NCI-H1930 (cell line): Measurements from ENCODE around the gene FXN.
"Not testable (repeated sequence)": the region's sequence is repeated elsewhere in the genome, so short reads cannot be mapped to it uniquely, and the experiment has no call there.

Source experiments
- DNase-seq, 2 experiments: peaks; one replicate each; lab custom pipeline; 2025; lab: John Stamatoyannopoulos, UW

The FXN gene

DNA sequence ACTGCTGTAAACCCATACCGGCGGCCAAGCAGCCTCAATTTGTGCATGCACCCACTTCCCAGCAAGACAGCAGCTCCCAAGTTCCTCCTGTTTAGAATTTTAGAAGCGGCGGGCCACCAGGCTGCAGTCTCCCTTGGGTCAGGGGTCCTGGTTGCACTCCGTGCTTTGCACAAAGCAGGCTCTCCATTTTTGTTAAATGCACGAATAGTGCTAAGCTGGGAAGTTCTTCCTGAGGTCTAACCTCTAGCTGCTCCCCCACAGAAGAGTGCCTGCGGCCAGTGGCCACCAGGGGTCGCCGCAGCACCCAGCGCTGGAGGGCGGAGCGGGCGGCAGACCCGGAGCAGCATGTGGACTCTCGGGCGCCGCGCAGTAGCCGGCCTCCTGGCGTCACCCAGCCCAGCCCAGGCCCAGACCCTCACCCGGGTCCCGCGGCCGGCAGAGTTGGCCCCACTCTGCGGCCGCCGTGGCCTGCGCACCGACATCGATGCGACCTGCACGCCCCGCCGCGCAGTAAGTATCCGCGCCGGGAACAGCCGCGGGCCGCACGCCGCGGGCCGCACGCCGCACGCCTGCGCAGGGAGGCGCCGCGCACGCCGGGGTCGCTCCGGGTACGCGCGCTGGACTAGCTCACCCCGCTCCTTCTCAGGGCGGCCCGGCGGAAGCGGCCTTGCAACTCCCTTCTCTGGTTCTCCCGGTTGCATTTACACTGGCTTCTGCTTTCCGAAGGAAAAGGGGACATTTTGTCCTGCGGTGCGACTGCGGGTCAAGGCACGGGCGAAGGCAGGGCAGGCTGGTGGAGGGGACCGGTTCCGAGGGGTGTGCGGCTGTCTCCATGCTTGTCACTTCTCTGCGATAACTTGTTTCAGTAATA is at the start of gene FXN:
Gene FXN (plus strand): TSS at position 315 of the 871 bp plus-strand sequence. CDS start 31 bp downstream, at position 346.
- peak; percentile 63 to 66 for DNase-seq

DNA sequence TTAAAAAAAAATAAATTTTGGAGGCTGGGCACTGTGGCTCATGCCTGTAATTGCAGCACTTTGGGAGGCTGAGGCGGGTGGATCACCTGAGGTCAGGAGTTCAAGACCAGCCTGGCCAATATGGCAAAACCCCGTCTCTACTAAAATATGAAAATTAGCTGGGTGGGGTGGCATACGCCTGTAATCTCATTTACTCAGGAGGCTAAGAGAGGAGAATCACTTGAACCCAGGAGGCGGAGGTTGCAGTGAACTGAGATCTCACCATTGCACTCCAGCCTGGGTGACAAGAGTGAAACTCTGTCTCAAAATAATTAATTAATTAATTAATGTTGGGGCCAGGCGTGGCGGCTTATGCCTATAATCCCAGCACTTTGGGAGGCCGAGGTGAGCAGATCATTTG is 48.6 kb upstream of the FXN start:
- DNase-seq = not testable (repeated sequence)

DNA sequence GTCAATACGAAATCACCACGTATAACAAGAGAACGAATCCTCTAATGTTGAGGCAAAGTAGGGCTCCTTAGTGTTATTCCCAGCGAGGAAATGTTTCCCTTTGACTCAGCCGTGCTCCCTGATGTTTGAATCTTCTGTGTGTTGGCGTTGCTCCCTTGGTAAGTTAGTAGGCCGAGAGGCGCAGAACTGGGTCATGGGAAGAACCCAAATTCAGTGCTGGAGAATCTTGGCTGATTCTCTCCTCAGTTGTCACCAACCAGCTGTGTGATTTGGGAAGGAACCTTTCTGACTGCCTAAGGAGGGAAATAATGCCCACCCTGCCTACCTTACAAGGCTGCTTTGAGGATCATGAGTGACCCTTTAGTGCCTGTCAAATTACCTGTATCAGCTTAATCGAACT is 44.1 kb upstream of the FXN start:
- no peak for DNase-seq

- DNase-seq = no peak
Observed at GRCh38 chr9:68995776-68996175, 39.8 kb upstream of the FXN start.

GRCh38 chr9:68996462-68996861 is 39.1 kb upstream of the FXN start:
- no peak for DNase-seq

DNA sequence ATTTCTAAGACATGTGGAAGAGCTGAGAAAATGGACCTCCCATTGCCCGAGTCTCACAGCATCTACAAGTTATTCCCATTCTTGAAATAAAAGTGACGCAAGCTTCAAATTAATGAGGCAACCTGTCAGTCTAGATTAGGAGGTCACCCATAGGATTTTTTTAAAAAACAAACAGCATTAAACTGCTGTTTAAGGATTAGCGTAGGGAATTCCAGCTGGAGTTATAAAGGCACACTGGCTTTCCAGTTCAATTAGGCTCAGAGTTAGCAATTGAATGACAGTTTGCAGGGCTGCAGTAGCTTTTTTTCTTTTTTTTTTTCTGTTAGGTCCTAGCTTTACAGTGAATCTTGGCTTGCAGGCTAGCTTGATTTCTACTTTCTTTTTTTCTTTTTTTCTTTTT is 37.9 kb upstream of the FXN start:
- no peak for DNase-seq

DNA sequence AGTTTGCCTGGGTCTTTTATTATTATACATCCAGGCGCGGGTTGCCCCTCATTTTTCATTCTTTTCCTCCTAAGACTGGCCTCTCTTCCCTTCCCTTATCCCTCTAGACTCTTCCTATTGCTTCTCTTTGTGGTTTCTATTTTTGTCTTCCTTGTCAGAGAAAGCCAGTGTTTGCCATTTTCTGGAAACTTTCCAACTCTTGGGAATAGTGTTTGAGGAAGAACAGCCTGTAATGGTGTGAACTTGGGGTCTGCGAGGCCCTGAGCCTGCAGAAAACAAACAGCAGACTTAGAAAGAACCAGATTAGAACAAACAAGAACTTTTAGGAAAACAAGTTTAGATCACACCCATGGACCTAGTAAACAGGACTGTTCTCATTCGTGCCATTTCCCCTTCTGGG is 37.2 kb upstream of the FXN start:
- no peak for DNase-seq

DNA sequence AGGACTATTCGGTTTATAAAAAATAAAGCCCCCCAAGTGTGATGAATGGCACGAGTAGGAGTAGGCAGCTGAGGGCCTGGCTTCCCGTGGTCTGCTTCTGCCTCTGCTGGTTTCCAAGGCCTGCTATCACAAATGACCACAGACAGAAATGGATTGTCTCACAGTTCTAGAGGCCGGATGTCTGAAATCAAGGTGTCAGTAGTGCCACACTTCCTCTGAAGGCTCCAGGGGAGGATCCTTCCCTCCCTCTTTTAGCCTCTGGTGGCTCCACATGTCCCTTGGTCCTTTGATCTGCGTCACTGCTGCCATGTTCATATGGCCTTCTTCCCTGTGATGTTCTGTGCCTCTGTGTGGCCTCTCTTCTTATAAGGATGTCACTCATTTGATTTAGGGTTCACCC is 36.7 kb upstream of the FXN start:
- no peak for DNase-seq

DNA sequence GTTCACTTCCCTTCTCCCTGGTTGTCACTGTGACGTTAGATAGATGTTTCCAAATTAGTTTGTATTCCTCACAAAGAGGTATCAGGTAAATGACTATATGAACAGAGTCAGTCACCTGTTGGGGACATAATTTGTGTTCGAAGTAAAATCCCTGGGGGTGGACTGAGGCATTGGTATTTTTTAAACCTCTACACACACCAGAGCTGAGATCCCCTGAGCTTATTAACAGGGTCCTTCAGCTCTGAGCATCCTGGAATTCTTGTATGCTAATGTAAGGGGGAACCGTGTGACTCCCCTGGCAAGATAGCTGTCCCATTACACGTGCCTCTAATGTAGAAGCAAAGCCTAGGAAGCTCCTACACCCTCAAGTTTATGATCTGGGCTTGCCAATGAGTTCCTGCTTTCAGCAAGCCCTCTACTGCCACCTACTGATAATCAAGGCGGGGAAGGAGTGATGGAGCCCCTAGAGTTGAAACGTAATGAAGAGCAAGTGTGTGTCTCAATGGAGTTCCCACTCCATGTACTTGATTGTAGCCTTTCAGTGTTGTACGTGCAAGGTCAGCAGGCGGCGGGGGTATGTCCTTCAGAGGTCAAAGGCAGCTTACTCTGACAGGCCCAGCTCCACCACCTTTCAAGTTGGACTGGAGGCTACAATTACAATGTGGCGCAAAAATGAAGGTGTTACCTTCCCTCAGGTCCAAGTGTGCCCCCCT is 36.0 kb upstream of the FXN start:
- peak; percentile 48 to 57 for DNase-seq

DNA sequence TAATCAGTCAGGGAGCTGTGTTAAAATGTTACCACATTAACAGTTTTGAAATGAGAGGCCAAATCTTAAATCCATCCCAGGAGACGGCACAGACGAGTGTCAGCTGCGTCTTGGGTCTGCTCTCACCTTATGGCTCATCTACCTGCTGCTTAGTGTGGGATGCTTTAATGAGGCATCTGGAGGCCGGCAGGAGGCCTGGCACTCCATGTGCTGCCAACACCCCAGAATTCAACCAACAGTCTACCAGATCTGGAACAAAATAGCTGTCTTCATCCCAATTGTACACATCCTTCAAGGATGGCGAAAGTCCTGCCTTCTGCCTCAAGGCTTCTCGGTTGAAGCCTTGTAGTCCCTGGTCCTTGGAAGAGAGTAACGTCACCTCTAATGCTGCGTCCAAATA is 33.6 kb upstream of the FXN start:
- no peak for DNase-seq

DNA sequence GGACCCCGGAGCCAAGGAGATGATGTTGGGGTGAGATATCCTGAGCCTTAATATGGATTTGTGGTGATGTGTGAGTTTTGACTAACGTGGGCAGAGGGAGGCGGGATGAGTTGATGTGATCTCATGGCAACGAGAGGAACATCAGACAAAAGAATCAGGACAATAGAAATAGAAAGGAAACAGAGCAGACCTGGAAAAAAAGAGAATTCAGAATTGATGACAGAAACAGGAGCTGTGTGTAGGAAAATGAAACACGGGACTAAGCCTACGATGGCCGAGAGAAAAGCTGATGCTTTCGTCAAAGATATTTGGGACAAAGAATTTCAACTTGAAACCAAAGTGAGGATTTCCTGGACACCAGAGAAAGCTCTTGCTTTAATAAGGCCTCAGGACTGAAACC is 32.5 kb upstream of the FXN start:
- no peak for DNase-seq

DNA sequence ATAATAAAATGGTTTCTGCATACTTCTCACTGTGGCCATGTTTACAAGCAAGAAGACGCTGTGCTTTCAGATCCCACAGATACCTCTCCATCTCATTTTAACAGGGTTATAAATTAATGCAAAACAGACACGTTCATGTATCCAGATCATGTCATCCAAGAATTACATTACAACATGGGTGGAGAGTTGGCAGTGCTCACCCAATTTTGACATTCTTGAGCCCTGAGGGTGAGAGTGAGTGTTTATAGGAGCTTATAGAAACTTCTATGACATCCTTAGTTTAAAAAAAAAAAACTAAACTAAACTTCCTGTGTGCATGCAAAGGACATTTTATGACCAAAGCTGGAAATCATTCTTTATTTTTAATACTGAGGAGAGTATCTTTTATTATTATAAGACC is 30.7 kb upstream of the FXN start:
- DNase-seq = no peak

DNA sequence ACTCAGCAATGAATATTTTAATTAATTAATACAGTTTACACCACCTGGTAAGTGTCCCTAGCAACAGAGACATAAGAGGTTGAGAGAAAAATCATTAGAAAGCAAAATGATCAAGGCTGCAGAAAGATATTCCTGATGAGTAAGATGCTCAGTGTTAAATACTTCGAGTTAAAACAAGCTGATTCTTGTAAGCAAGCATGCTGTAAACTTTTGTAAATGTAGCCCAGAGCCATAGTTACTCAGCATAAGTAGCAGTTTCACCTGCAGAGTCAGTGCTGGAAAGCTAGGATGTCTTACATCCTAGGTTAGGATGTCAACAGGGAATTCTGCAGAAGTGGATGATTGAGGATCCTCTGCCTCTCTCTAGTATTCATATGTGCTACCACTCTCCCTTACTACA is 25.8 kb upstream of the FXN start:
- no peak for DNase-seq

- DNase-seq = no peak
Observed at GRCh38 chr9:69012696-69013381, 22.7 kb upstream of the FXN start.

DNA sequence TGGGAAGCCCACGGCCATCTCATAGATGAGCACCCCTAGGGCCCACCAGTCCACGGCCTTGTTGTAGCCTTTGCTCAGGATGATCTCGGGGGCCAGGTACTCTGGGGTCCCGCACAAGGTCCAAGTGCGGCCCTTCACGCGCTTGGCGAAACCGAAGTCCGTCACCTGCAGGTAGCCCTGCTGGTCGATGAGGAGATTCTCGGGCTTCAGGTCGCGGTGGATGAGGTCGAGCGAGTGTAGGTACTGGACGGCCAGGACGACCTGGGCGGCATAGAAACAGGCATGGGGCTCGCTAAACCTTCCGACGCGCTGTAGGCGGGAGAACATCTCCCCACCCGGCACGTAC is 22.2 kb upstream of the FXN start:
- DNase-seq = no peak

DNA sequence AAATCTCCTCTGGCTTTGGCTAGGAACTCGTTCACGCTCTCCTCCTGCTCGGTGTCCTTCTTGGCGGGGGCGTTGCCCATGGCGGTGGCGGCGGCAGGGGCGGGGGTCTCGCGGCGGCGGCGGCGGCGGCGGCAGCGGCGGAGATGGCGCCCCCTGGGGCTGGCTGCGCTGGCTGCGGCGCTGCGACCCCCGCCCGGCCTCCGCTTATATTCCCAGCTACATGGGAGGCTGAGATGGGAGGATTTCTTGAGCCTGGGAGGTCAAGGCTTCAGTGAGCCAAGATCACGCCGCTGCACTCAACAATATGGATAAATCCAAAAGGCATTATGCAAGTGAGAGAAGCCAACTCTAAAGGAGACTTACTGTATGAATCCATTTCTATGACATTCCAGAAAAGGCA is 21.5 kb upstream of the FXN start, which contains the start of gene PRKACG:
Gene PRKACG (minus strand): TSS at position 101 of the 400 bp plus-strand sequence. CDS start 21 bp downstream, at position 80.
- no peak for DNase-seq

DNA sequence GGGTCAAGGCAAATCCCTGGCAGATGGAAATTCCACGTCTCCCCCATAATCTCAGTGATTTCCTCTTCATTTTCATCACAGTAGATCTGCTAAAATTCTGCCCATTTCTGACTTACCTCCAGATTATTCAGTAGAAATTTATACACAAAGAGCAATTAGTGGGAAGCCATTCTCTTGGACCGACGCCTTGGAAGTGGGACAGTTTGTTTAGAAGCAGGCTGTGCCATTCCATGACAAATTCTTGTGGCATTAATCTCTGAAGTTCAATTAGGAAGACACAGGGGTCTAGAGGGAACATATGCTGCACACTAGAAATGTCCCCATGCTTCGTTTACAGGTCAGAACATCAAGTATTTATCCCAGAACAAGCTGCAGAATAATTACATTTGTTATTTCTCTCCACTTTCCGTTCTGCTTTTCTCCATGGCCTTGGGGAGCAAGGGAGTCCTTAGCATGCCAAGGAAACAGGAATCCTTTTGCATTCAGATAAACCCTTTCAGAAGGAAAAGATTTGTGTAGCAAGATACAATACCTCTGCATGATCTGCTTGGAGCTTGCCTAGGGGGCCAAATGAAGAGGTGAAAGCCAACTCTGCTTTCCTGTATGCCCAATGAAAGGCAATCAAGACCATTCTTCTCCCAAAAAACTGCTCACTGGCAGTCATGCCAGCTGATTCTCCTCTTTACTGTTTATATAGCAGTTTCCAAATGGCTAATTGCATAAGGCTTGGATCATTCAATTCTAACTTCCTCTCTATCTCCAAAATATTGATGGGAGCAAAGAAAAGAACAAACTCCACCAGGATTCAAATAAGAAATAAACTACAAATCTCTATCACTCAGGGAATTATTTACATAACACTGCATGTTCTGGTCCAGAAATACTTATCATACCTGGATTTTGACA is 19.1 kb upstream of the FXN start:
- no peak for DNase-seq

DNA sequence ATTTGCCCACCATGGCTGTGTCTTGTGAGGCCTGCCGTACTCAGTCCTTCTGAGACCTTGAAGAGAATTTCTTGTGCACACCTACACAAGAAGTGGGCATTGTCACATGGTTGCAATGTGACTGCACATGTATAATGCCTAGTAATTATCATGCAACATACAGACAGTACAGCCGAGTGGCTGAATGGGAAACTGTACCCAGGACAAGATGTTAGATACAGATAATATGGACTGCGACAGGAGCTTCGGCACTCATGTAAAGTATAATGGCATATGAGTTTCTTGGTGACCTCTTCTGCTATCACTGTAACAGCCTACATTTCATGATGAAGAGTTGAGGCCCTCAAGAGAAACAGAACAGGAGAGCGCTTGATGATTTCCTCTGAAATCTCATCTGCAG is 16.8 kb upstream of the FXN start:
- DNase-seq = no peak

DNA sequence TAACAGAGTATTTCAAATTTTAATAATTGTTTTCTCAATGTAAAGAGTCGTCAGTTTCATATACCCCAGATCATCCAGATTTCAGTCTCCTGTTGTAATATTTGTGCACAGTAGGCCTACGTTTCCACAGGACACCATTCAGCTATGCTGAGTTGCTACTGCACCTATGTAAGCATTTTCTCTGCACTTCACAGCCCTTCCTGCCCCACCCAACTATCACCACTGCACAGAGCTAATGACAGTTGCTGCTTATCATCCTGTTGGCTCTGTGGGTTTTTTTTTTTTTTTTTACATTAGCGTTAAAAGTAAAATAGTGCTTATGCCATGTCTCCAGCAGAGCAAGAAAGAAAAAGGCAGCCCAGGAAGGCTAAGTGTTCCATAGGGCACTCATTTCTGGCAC is 15.7 kb upstream of the FXN start:
- DNase-seq = no peak

GRCh38 chr9:69020301-69021145 is 15.0 kb upstream of the FXN start:
- no peak for DNase-seq

DNA sequence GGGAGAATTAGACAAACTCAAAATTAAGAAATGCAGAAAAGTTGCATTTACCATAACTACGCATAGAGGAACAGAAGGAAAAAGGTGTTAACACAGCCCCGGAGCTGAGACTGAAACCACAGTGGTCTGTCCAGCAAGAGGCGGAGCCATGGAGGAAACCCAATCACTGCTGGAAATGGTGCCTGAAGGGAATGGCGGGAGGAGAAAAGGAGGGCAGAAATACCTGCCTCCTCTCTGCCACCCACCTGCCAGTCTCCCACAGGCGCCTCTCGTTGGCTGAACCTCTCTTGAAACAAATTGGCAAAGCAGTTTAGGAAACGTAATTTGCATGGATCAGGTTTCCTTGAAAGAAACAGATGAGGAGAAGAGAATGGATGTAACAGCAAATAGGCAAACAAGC is 11.9 kb upstream of the FXN start:
- DNase-seq = no peak
